Heart right ventricle (tissue), 16 donors: ENCODE data around the gene MTMR1. TPM values are rescaled to one million over a fixed set of nuclear protein-coding genes. Genes with fewer than 3 reads are reported as not detected.

Source experiments
- ATAC-seq, 8 donors: fragments of 200-7000 bp; cut with Tn5 transposase; one replicate each; pipeline ENCODE4 v1.9.1; 2020; ENCODE audit warnings: mild to moderate bottlenecking in 8 of 8, moderate library complexity in 8 of 8, moderate number of reproducible peaks in 1 of 8
- DNase-seq, 2 donors: peaks; one replicate each; pipeline ENCODE4 v3.0.0-alpha.2; 2020
- H3K27ac ChIP-seq, 10 donors: fragments of 200-600 bp; sonication (generic) in 2 of 10; one replicate each; pipeline versions ENCODE4 v1.5.0 to v1.8.0; 2020 to 2022; ENCODE audit warnings: mild to moderate bottlenecking in 3 of 10
- H3K27me3 ChIP-seq, 7 donors: fragments of 200-600 bp; one replicate each; pipeline ENCODE4 v1.8.0; 2021 to 2022; ENCODE audit warnings: mild to moderate bottlenecking in 2 of 7
- H3K36me3 ChIP-seq, 9 donors: fragments of 200-600 bp; sonication (generic) in 1 of 9; one replicate each; pipeline versions ENCODE4 v1.5.0 to v1.8.0; 2020 to 2022; ENCODE audit warnings: mild to moderate bottlenecking in 2 of 9
- H3K4me1 ChIP-seq, 9 donors: fragments of 200-600 bp; sonication (generic) in 1 of 9; one replicate each; pipeline versions ENCODE4 v1.5.0 to v1.8.0; 2020 to 2022; ENCODE audit warnings: mild to moderate bottlenecking in 4 of 9
- H3K4me3 ChIP-seq, 10 donors: fragments of 200-600 bp; sonication (generic) in 2 of 10; one replicate each; pipeline versions ENCODE4 v1.5.0 to v1.8.0; 2020 to 2022; ENCODE audit warnings: mild to moderate bottlenecking in 7 of 10, moderate library complexity in 2 of 10
- H3K9me3 ChIP-seq, 11 donors: fragments of 200-600 bp in 10 of 11; sonication (generic) in 2 of 11; one replicate each; pipeline versions ENCODE4 v1.5.0 to v1.8.0; 2013 to 2022; ENCODE audit warnings: mild to moderate bottlenecking in 2 of 11, control low read depth in 1 of 11, moderate library complexity in 1 of 11
- WGBS, 2 donors: extraction: QIAGEN DNeasy Blood & Tissue Kit; methylation state at CpG; one replicate each; pipeline ENCODE4 v1.1.7; 2013; ENCODE audit warnings: inconsistent platforms in 1 of 2; 5-methylcytosine and 5-hydroxymethylcytosine counted together
- intact Hi-C, 10 donors: fragments of 100-400 bp; cut with DNase I; formaldehyde crosslinking; loops; one replicate each; pipeline versions ENCODE4 v1.11.1 to v1.14.2; 2022
- polyA plus RNA-seq, 2 donors: library from polyadenylated mRNA; stranded (reverse); fragments of 200-250 nt; gene quantifications; one replicate each; pipeline ENCODE4 v1.2.3, GENCODE V29; 2013
- total RNA-seq, 10 donors: library from RNA; stranded (reverse); fragmentation: NEBNext Ultra II Directional in 3 of 10; extraction: Animal tissue kit (Norgen Biotek cat#: 25700) in 3 of 10; gene quantifications; one replicate each; pipeline versions ENCODE4 v1.2.1 to v1.2.4, GENCODE V29; 2021 to 2023
- TF ChIP-seq, protein P1 (sequence below), 9 donors: fragments of 200-600 bp; sonication (generic) in 2 of 9; IDR thresholded peaks; one replicate each; pipeline versions ENCODE4 v1.5.0 to v1.8.0; 2021 to 2022; ENCODE audit warnings: antibody characterized with exemption in 9 of 9, mild to moderate bottlenecking in 5 of 9, moderate library complexity in 1 of 9
- donor health status: Arrhythmogenic right ventricular cardiomyopathy.
- donor health status: ischemic (EF 13 %, LVEDD 7.1; RV severe dilation, severe dysfunction).
- donor health status: healthy with polysubstance abuse.
- donor health status: DM: no; HTN: yes; CAD: no.
- donor health status: DM: no; HTN: no; CAD: no.
- donor health status: ischemic (EF 25% LVEDD 6.9; RV normal size, moderate dysfunction).
- donor health status: ischemic (EF 25% LVEDD 5.7; RV mildly dilated, moderate dysfunction).
- donor health status: healthy.
- donor health status: DM: yes; HTN: yes; CAD: no.
- donor health status: Ischemic cardiomyopathy.
- donor health status: ischemic (EF 35%, LVEDD 5.7; RV mildly dilated, moderate dysfunction).
- donor health status: nonischemic (EF 11% LVEDD 7.7; RV severe dilation, severe dysfunction).
- donor health status: DM: yes; HTN: yes; CAD: no.
- donor health status: PGD.
- donor health status: ischemic (EF 29% LVEDD 5.4; RV normal size, mild dysfunction).
- donor health status: nonischemic (EF 23%, LVEDD 6.1; RV moderate dilation, normal function).

MTMR1 gene
- total and polyA plus RNA-seq, 12 donors: 5.6 to 24.9 (median 19.2) TPM

DNA sequence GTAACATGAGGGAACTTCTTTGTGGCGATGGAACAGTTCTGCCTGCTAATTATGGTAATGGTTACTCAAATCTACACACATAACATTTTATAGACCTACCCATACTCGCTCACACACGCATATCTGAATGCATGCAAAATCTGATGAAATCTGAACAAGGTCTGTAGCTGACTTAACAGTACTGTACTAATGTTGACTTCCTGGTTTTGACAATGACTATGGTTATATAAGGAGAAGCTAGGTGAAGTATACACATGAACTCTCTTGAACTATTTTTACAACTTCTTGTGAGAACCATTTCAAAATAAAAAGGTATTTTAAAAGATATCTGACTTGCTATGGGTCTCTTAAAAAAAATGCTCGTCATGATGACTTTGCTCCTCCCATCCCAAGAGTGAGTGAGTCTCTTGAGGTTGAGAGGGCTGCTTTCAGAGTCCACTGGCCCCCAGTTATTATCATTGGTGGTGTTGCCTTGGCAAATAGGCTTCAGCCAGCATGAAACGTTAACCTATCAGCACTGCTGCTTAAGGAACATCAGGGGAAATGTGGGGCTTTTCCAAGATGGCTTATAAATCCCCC lies 99.8 kb downstream of the MTMR1 start:
- H3K36me3 ChIP-seq: peaks cover 0 to 54% (median 0%) of the 10 kb centered on the region in 9 donors
- no peaks in the 10 kb centered on the region for H3K9me3 ChIP-seq
- TF ChIP-seq, protein P1, sequence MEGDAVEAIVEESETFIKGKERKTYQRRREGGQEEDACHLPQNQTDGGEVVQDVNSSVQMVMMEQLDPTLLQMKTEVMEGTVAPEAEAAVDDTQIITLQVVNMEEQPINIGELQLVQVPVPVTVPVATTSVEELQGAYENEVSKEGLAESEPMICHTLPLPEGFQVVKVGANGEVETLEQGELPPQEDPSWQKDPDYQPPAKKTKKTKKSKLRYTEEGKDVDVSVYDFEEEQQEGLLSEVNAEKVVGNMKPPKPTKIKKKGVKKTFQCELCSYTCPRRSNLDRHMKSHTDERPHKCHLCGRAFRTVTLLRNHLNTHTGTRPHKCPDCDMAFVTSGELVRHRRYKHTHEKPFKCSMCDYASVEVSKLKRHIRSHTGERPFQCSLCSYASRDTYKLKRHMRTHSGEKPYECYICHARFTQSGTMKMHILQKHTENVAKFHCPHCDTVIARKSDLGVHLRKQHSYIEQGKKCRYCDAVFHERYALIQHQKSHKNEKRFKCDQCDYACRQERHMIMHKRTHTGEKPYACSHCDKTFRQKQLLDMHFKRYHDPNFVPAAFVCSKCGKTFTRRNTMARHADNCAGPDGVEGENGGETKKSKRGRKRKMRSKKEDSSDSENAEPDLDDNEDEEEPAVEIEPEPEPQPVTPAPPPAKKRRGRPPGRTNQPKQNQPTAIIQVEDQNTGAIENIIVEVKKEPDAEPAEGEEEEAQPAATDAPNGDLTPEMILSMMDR (IDR thresholded peaks at IDR 0.05): no peak
- H3K4me3 ChIP-seq: no peak overlapping the region
- H3K27me3 ChIP-seq: no peaks in the 10 kb centered on the region
- DNase-seq (no peak), ATAC-seq (no peak)
- H3K27ac ChIP-seq: no peak overlapping the region
- no peaks in the 10 kb centered on the region for H3K4me1 ChIP-seq
- 91% methylated on average over 5 of the region's 5 CpGs for WGBS, 2 donors
- intact Hi-C loops: no loop called here

DNA sequence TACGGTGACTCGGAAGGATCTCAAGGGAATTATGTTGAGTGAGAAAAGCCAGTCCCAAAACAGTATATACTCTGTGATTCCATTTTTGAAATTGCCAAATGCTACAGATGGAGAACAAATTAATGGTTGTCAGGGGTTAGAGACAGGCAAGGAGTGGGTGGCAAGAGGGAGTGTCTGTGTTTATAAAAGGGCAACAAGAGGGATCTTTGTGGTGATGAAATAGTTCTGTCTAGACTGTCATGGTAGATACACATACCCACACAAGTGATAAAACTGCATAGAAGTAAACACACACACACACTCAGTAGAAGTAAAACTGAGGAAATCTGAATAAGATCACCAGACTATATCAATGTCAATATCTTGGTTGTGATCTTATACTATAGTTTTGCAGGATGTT lies 112.5 kb downstream of the MTMR1 start:
- DNase-seq: no peak
- H3K9me3 ChIP-seq: no peaks in the 10 kb centered on the region
- no peak for ATAC-seq
- no peak overlapping the region for H3K27ac ChIP-seq
- TF ChIP-seq, protein P1 (IDR thresholded peaks at IDR 0.05): no peak
- 91 to 95% methylated on average over 2 of the region's 2 CpGs for WGBS, 2 donors
- H3K4me1 ChIP-seq: no peaks in the 10 kb centered on the region
- no peak overlapping the region for H3K4me3 ChIP-seq
- peaks cover 0 to 4% (median 0%) of the 10 kb centered on the region in 9 donors for H3K36me3 ChIP-seq
- intact Hi-C loops: no loop called here
- no peaks in the 10 kb centered on the region for H3K27me3 ChIP-seq

DNA sequence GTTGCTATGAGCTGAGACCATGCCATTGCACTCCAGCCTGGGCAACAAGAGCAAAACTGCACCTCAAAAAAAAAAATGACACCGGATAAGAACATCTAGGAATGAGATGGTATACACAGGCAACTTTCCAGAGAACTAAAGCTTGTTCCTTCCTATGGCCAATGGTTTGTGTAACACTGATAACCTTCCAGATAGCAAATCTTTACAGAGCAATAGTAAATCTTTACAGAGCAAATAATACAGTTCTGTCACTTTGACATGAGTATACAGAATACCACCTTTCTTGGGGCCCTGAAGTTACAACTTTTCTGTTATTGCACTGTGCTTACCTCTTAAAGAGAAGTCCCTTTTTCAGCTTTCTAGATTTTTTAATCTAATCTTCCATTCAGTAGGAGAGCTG lies 113.6 kb downstream of the MTMR1 start:
- H3K36me3 ChIP-seq: peaks cover 0 to 4% (median 0%) of the 10 kb centered on the region in 9 donors
- H3K27ac ChIP-seq: no peak overlapping the region
- DNase-seq: no peak
- TF ChIP-seq, protein P1 (IDR thresholded peaks at IDR 0.05): no peak
- intact Hi-C loops: no loop called here
- H3K4me1 ChIP-seq: no peaks in the 10 kb centered on the region
- WGBS, 2 donors: 95 to 100% methylated on average over 1 of the region's 1 CpG
- H3K4me3 ChIP-seq: no peak overlapping the region
- no peaks in the 10 kb centered on the region for H3K27me3 ChIP-seq
- no peak for ATAC-seq
- no peaks in the 10 kb centered on the region for H3K9me3 ChIP-seq

DNA sequence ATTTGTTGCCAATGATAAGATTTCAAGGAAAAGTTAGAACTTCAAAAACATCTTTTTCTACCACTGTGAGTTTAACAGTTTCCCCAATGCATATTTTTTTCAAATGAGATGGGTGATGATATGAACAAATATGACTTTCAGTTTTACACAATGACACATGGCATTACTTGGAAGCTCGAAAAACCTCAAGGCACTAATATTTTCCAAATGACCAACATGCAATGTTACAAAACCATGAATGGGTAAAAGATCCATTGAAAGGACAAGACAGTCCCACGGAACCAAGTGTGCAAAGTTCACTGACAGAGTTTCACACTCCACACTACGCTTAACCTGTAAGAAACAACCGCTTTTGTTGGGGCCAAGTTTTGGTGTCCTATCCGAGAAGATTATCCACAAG lies 120.7 kb downstream of the MTMR1 start:
- peaks cover 0 to 8% (median 0%) of the 10 kb centered on the region in 9 donors for H3K4me1 ChIP-seq
- DNase-seq (no peak), ATAC-seq (no peak)
- no peaks in the 10 kb centered on the region for H3K27me3 ChIP-seq
- H3K9me3 ChIP-seq: peaks cover 0 to 14% (median 0%) of the 10 kb centered on the region in 11 donors
- H3K36me3 ChIP-seq: peaks cover 0 to 8% (median 0%) of the 10 kb centered on the region in 9 donors
- WGBS, 2 donors: 91 to 94% methylated on average over 5 of the region's 5 CpGs
- intact Hi-C loops: no loop called here
- no peak overlapping the region for H3K4me3 ChIP-seq
- TF ChIP-seq, protein P1 (IDR thresholded peaks at IDR 0.05): no peak
- no peak overlapping the region for H3K27ac ChIP-seq

Other genes starting within 250 kb of the MTMR1 start
- gene MTM1, start 124.8 kb upstream of the MTMR1 start, total RNA-seq: 10 to 100 TPM in 6 of 10 donors, 1 to 10 TPM in 4; 9.2 to 14.0 (median 11.2) TPM
- 1 to 10 TPM; 2.4 to 4.1 TPM for gene MTM1, start 124.8 kb upstream of the MTMR1 start, polyA plus RNA-seq
- gene CD99L2, start 205.3 kb downstream of the MTMR1 start, total RNA-seq: 100 to 1,000 TPM in 1 of 10 donors, 10 to 100 TPM in 9; 67.2 to 122 (median 80.8) TPM
- gene CD99L2, start 205.3 kb downstream of the MTMR1 start, polyA plus RNA-seq: 10 to 100 TPM; 32.6 to 46.0 TPM